NOMO-1 treated with dmso at 0.1 percent for 144 hours (cell line): ENCODE measurements around the gene NF1.
"Not testable (repeated sequence)": the region's sequence is repeated elsewhere in the genome, so short reads cannot be mapped to it uniquely, and the experiment has no call there.

Experiments
- DNase-seq: peaks from one replicate; lab custom pipeline; 2025; ENCODE audit not compliant: unreplicated experiment; lab: John Stamatoyannopoulos, UW

Gene NF1

DNA sequence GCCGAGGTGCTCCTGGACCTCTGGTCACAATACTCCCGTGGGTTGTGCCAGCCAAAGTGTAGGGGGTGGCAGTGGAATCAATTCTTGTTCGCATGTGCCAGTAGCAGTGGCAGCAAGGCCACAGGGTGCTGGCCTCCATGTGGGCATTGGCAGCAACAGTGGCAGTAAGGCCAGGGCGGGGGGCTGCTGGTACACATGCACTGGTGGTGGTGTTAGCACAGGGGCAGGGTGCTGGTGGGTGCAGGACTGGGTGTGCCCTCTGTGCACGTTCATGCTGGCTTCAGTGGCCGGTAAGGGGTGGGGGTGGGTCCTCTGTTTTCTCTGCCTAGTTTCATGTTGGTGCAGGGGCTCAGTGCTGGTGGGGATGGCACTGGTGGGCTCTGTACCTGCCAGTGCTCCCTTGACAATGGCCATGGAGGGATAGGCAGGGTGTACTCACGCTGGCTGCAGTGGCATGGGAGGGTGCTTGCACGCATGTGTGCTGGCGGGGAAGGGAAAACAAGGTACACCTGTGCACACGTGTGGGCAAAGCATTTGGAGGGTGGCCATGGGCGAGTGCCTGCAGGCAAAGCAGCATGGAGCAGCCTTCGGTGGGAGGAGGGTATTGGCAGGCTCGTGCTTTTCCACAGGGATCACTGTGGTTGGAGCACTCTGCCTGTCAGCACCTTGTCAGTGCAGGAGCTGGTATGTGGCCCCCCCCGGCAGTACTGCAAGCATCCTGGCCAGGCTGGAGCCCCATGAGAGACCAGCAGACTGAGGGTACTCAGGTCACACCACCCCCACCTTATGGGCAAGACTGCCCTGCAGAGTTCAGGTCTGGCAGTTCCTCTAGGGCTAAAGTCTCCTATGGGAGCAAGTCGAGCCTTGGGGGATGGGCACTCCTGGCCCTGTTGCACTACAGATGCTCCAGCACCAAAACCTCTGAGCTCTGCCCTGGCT is 35.8 kb downstream of the NF1 start:
- no peak for DNase-seq

DNA sequence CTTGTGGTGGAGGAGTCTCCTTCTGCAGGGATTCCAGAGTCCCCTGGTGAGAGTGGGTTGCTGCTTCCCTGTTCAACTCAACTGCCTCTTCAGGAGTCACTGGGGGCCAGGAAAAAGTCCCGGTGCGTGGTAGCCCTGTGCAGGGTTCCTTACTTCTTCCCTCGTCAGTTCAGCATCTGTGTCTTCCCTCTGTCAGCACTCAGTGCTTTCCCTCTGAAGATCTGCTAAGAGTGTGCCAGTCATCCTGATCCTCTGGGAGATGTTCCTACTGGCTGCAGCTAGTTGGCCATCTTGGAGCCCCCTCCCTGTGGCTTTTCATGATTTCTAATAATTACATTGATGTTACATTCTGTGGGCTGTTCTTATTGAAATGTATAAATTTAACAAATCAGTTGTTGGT is 36.5 kb downstream of the NF1 start:
- no peak for DNase-seq

DNA sequence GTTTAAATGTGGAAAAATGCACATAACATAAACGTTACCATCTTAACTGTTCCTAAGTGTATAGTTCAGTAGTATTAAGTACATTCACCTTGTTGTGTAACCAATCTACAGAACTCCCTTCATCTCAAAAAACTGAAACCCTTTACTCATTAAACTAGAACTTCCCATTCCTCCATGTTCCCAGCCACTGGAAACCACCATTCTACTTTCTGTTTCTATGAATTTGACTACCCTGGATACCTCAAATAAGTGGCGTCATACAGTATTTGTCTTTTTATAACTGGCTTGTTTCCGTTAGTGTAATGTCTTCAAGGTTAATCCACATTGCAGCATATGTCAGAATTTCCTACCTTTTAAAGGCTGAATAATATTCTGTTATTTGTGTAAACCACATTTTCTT is 38.2 kb downstream of the NF1 start:
- no peak for DNase-seq

DNA sequence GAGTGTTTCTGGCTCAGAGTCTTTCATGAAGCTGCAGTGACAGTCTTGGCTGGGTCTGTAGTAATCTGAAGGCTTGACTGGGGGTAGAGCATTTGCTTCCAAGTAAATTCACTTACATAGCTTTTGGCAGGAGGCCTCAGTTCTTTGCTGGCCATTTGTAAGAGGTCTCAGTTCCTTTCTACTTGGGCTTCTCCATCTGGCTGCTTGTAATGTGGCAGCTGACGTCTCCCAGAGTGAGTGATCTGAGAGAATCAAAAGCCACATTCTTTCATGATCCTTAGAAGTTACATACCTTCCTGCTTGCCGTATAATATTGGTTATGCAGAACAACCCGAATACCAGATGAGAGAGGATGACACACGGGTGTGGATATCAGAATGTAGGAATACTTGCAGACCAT is 39.8 kb downstream of the NF1 start:
- DNase-seq: no peak

DNA sequence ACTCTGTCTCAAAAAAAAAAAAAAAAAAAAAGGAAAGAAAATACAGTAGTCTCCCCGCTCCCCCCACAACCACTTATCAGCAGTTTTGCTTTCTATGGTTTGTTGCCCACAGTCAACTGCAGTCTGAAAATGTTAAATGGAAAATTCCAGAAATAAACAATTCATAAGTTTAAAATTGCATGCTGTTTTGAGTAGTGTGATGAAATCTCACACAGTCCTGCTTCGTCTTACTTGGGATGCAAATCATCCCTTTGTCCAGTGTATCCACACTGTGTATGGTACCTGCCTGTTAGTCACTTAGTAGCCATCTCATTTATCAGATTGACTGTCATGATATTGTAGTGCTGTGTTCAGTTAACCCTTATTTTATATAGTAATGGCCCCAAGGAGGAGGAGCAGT is 41.5 kb downstream of the NF1 start:
- no peak for DNase-seq

DNA sequence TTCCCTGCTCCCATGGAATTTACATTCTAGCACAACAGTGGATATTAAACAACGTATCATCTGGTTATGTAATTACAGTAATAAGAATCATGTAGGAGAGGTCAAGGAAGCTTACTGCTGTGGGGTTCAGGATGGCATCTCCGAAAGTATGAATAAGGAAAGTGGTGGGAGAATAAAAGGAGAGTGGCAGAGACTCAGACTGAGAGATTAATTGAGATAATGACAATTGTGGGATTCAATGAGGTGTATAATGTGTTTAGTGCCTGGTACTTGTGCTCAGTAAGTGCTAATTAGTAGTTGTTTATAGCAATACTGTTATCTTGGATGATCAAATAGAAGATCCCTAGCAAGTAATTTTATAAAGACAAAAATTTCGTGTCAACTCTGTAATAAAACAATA is 45.3 kb downstream of the NF1 start:
- DNase-seq: no peak

DNA sequence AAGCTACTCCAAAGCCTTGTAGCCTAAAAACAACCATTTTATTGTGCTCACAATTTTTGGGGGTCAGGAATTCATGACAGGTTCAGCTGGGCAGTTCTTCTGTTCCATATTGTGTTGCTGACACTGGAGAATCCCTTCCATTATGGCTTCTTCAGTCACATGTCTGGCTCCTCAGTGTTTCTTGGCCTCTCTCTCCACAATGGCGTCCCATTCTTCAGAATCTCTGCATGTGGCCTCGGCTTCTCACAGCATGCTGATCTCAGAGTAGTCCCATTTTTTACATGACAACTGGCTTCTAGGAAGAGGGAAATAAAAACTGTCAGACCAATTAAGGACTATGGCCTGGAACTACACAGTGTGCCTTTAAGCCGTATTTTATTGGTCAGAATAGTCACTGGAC is 49.7 kb downstream of the NF1 start:
- no peak for DNase-seq

DNA sequence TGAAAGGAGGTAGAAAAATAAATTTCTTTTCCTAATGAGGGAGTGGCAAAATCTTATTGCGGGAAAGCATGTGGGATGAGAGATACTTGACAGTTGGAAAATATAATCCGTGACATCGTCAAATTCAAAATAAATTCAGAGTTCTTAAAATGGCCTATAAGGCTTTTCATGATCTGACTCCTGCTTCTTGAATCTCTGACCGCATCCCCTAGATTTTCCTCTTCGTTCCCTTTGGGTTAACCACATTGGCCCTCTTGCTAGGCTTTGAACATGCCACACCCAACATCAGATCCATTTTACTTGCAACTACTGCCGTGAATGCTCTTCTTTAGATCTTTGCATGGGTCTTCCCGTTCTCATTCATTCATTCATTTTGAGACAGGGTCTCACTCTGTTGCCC is 50.1 kb downstream of the NF1 start:
- DNase-seq: no peak

DNA sequence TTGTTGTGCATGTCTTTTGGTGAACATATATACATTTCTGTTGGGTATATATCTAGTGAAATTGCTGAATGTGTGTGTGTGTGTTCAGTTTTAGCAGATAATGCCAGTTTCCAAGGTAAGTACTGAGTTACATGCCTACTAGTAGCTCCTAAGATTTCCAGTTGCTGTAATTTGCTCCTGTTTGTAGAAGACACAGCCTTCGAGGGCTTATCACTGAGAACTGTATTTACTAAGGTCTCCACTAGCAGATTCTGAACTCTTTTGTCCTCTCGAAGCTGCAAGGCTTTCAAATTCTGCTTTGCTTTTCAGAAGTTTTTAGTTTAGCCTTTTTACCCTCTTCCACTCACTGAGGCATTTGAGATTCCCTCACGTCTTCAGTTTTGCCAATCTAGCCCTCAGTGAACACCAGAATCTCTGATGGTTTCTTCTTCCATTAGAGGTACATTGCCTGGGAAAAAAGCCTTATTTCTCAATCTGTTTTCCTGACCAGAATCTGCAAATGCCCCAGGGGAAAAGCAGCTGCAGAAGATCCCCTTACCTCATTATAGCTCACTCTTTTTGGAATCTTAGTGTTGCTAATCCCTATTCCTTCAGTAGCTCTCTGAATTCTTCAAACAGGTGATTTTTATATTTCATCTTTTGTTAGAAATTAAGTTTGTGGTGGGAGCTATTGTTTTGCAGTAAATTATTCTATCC is 52.9 kb downstream of the NF1 start:
- DNase-seq: no peak

DNA sequence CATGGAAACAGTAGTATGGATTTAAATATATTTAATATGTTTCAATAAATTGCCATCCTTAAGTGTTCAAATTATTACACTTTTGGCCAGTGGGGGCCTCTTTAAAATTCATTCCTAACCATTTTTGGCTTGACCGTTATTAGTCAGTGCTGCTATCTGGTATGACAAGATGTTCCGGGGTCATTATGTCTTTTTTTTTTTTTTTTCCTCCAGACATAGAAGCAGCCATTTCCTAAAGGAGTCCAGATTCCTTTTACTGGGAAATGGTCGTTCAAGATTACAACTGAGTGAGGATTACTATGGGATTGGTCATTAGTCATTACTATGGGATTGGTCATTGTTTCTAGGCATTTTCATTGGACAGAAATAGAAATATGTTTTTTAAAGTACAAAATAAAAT is 53.4 kb downstream of the NF1 start:
- DNase-seq: no peak

DNA sequence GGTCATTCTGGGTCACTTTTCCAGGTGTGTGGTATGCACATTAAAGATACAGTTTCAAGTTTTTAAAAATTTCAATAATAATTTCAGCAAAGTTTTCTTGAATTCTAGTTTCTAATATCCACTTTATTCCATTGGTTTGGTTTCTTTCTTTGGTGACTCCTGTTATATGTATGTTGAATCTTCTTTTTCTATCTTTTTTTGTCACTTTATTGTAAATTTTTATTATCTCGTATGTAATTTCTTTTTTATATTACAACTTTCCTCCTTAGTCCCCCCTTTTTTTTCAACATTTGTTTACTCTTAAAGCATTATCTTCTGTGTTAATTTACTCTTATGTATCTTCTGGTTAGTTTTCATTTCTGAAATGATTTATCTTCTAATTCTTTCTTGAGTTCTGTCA is 57.5 kb downstream of the NF1 start:
- no peak for DNase-seq

DNA sequence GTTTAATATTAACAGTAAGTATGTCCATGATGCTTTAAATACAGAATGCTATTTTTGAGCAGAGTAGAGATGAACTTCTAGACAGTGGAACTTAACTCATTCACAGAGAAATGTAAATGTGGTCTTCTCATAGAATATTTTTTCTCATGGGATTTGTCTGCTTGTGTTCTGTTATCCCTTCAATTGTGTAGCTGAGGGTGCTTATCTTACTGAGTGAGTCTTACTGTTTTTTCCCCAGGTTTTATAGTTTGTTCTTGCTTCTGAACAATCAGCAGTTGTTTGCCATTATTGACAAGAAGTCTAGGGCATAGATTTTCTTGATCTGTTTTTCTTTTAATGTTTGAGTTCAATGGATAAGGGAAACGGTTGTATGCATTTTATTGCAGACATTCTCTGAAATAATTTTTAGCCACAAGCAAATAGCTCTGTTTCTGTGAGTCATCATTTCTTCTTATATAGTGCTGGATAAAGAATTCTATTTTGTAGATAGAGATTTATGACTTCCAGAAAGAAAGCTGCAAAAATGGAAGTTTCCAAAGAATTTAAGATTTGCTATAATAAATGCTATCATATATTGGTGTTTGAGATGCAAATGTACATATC is 60.5 kb downstream of the NF1 start:
- no peak for DNase-seq

DNA sequence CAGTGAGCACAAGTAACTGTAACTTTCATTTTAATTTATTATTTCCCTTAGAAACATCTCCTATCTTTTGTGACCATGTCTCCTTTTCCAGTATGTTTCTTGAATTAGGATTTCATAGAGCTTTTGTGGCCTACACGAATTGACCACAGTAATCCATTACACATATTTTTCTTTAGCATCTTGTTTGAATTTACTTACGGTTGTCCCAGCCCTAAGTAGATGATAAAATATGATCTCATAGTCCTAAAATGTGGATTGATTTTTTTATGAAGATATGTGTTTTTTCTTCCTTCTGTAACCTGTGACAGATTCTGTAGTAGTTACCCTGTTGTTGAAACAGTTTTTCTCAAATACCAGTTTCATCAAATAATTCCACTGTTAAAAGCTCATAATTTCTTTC is 61.5 kb downstream of the NF1 start:
- no peak for DNase-seq

DNA sequence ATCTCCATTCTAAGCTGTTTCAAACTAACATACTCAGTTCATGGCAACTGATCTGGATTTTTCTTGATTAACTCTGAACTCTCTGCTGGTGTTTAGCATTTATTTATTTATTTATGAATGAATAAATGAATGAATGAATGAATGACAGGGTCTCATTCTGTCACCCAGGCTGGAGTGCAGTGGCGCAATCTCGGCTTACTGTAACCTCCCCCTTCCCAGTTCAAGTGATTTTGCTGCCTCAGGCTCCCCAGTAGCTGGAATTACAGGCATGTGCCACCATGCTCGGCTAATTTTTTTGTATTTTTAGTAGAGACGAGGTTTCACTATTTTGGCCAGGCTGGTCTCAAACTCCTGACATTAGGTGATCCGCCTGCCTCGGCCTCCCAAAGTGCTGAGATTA is 62.1 kb downstream of the NF1 start:
- not testable (repeated sequence) for DNase-seq

DNA sequence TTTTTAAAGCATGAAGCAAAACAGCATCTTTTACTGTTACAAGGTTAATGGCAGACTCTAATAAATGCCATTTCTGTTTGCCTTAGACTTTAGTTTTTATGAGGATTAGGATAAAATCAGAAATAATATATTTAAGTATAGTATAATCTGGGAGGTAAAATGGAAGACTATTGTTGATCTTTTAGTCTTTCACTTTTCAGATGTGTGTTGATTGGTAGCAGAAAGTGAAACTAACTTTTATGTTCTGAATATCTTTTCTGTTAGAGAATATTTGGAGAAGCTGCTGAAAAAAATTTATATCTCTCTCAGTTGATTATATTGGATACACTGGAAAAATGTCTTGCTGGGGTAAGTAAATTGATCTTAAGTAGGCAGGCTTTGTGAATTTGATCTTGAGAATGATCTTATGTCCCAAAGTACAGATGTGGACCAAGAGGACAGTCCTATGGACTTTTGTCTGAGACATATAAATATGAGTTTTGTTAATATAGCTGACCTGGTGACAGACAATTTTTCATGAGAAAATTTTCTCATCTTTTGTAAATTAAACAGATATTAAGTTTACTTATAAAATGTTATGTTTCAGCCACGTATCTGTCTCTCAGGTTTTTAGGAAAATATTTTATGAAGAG is 64.1 kb downstream of the NF1 start:
- no peak for DNase-seq

DNA sequence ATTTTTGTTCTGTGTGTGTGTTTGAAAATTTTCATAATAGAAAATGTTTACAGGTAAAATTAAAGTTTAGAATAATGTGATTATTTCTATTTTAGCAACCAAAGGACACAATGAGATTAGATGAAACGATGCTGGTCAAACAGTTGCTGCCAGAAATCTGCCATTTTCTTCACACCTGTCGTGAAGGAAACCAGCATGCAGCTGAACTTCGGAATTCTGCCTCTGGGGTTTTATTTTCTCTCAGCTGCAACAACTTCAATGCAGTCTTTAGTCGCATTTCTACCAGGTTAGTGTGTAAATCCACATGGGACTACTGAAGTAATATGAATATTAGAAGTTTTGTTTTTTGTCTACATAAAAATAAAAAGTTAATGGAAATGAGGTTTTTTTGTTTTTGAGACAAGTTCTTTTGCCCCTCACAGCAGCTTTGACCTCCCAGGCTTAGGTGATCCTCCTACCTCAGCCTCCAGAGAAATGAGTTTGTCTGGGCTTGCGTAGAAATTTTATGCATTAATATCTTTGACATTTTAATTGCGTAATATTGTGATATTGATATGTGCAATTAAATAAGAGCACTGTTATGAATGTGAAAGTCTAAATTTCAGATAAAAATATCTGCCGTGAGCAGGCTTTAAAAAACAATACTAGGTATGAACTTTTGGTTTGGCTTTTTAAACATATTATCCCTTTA is 68.5 kb downstream of the NF1 start:
- no peak for DNase-seq

DNA sequence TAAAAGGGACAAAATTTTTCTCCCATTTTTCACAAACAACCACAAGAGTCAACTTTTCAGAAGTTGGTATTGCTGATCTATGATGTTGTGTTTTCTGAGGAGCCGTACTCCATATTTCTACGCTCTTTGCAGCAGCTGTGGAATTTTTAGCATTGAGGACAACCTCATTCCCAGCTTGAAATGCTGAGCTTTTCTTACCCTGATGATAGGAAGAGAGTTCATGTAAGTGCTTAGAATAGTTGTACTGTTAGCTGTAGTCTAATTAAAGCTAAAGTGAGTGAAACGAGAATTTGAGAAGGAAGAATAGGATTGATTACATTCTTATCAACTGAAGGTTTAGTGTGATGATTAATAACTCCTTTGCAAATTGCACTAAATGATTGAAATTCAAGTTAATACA is 72.3 kb downstream of the NF1 start:
- no peak for DNase-seq

DNA sequence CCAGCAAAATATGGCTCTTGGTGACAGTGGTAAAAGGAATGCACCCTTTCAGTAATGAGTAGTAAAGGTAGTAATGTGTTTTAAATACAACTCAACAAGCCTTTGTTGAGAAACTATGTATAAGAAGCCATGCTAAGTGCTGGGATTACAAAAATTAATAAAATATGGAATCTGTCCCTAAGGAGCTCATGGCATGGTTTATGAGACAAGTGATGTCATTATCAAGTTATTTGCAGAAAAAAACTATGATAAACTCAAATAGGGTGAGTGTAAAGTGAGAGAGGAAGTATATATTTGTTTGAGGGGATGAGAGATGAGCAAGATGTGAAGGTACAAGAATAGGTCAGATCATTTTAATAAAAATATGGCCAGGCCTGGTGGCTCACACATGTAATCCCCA is 76.9 kb downstream of the NF1 start:
- DNase-seq: no peak

DNA sequence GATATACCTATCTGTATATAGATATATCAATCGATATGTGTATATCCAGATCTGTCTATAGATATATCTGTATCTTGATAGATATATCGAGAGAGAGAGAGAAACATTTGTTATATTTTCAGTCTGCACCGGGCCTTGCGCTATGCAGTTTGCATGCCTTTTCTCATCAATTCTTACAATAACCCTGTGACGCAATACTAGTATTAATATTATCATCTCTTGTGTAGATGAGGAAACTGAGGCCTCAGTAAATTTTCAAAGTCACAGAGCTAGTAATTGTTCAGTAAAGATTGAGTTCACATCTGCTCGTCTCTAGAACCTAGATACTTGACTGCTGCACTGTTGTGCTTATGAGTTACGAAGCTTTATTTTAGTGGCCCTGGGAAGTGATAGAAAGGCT is 77.6 kb downstream of the NF1 start:
- DNase-seq: no peak

DNA sequence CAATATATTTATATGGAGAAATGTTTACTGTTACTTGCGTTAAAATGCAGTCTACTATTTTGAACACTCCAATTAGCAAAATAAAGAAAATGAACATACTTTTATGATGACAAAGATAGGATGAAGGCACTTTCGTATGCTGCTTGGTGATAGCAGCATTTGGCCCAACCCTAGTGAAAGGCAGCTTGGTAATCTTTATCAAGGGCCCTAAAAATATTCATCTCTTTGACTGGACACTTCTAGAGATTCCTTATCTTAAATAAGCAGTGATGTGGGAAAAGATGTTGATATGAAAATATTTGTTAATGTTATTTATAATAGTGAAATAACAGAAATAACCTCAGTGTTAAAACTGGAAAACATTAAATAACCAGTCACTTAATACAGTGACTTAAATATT is 79.4 kb downstream of the NF1 start:
- no peak for DNase-seq

DNA sequence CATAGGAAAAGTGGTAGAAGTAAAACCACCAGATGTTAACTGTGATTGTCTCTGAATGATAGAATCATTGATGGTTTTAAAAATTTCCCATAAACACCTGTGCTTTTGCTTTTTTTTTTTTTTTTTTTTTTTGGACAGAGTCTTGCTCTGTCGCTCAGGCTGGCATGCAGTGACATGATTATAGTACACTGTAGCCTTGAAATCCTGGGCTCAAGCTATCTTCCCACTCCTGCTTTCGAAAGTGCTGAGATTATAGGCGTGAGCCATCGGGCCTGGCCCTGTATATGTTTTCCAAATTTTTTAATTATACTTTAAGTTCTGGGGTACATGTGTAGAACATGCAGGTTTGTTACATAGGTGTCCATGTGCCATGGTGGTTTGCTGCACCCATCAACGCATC is 80.5 kb downstream of the NF1 start:
- no peak for DNase-seq
